Effector memory CD4-positive, alpha-beta T cell (primary cell): ENCODE measurements around the gene GLB1L.

Source experiments
- DNase-seq, 3 donors: peaks; one replicate each; pipeline ENCODE4 v3.0.0-alpha.2; 2020
- H3K27ac ChIP-seq: 2 replicates; pipeline ENCODE4 v1.7.0; 2013; ENCODE audit warnings: mild to moderate bottlenecking, low read length, moderate library complexity; ENCODE audit not compliant: insufficient read depth, poor library complexity, severe bottlenecking
- H3K27me3 ChIP-seq: replicated peaks from 2 replicates; pipeline ENCODE4 v1.7.0; 2013; ENCODE audit warnings: mild to moderate bottlenecking, low read length; ENCODE audit not compliant: insufficient read depth, control insufficient read depth, poor library complexity, severe bottlenecking
- H3K36me3 ChIP-seq: 2 replicates; pipeline ENCODE4 v1.7.0; 2013; ENCODE audit warnings: mild to moderate bottlenecking, low read length, moderate library complexity; ENCODE audit not compliant: control insufficient read depth, insufficient read depth
- H3K4me1 ChIP-seq: 2 replicates; pipeline ENCODE4 v1.7.0; 2013; ENCODE audit warnings: low read length, mild to moderate bottlenecking; ENCODE audit not compliant: control insufficient read depth, insufficient read depth, poor library complexity, severe bottlenecking
- H3K4me3 ChIP-seq: 2 replicates; pipeline ENCODE4 v1.7.0; 2013; ENCODE audit warnings: low read length, low read depth, mild to moderate bottlenecking; ENCODE audit not compliant: insufficient read depth, poor library complexity, severe bottlenecking
- H3K9me3 ChIP-seq: 2 replicates; pipeline ENCODE4 v1.7.0; 2013; ENCODE audit warnings: mild to moderate bottlenecking, low read length, moderate library complexity; ENCODE audit not compliant: control insufficient read depth

GLB1L gene

GRCh38 chr2:219216535-219216915 is 28.7 kb downstream of the GLB1L start:
- no peak for DNase-seq
- Histone ChIP-seq H3K27me3 (no peaks in the 10 kb centered on the region), H3K4me3 (no peak overlapping the region), H3K36me3 (peaks cover 11% of the 10 kb centered on the region), H3K4me1 (peaks cover 17% of the 10 kb centered on the region), H3K9me3 (no peaks in the 10 kb centered on the region), H3K27ac (no peak overlapping the region)

GRCh38 chr2:219215871-219216534 is 29.2 kb downstream of the GLB1L start:
- no peaks in the 10 kb centered on the region for H3K27me3 ChIP-seq
- H3K27ac ChIP-seq = no peak overlapping the region
- no peaks in the 10 kb centered on the region for H3K9me3 ChIP-seq
- peaks cover 7% of the 10 kb centered on the region for H3K36me3 ChIP-seq
- no peak overlapping the region for H3K4me3 ChIP-seq
- peaks cover 22% of the 10 kb centered on the region for H3K4me1 ChIP-seq
- DNase-seq = no peak

- H3K27me3 ChIP-seq = no peaks in the 10 kb centered on the region
- no peaks in the 10 kb centered on the region for H3K9me3 ChIP-seq
- no peak for DNase-seq
- H3K27ac ChIP-seq = no peak overlapping the region
- H3K4me1 ChIP-seq = peaks cover 22% of the 10 kb centered on the region
- H3K36me3 ChIP-seq = peaks cover 4% of the 10 kb centered on the region
- H3K4me3 ChIP-seq = no peak overlapping the region
These were observed 30.5 kb downstream of the GLB1L start for GRCh38 chr2:219214786-219215185.

GRCh38 chr2:219214141-219214540 is 31.1 kb downstream of the GLB1L start:
- H3K36me3 ChIP-seq = peaks cover 4% of the 10 kb centered on the region
- H3K4me3 ChIP-seq = no peak overlapping the region
- no peak for DNase-seq
- no peak overlapping the region for H3K27ac ChIP-seq
- H3K27me3 ChIP-seq = no peaks in the 10 kb centered on the region
- no peaks in the 10 kb centered on the region for H3K9me3 ChIP-seq
- H3K4me1 ChIP-seq = peaks cover 18% of the 10 kb centered on the region

- Histone ChIP-seq H3K27ac (no peak overlapping the region), H3K4me1 (peaks cover 15% of the 10 kb centered on the region), H3K4me3 (no peak overlapping the region), H3K27me3 (no peaks in the 10 kb centered on the region), H3K36me3 (peaks cover 4% of the 10 kb centered on the region), H3K9me3 (no peaks in the 10 kb centered on the region)
- no peak for DNase-seq
These were observed 31.7 kb downstream of the GLB1L start for GRCh38 chr2:219213486-219214071.

- Histone ChIP-seq H3K27me3 (no peaks in the 10 kb centered on the region), H3K36me3 (peaks cover 4% of the 10 kb centered on the region), H3K4me1 (peaks cover 9% of the 10 kb centered on the region), H3K27ac (no peak overlapping the region), H3K9me3 (no peaks in the 10 kb centered on the region), H3K4me3 (no peak overlapping the region)
- DNase-seq = no peak
These were observed 32.2 kb downstream of the GLB1L start for GRCh38 chr2:219213026-219213415.

- H3K4me1 ChIP-seq = peaks cover 10% of the 10 kb centered on the region
- peaks cover 4% of the 10 kb centered on the region for H3K36me3 ChIP-seq
- H3K27ac ChIP-seq = peak overlapping the region; percentile 43
- no peak overlapping the region for H3K4me3 ChIP-seq
- no peak for DNase-seq
- H3K9me3 ChIP-seq = no peaks in the 10 kb centered on the region
- no peaks in the 10 kb centered on the region for H3K27me3 ChIP-seq
These were observed 34.3 kb downstream of the GLB1L start for GRCh38 chr2:219210886-219211362.

GRCh38 chr2:219210196-219210885 is 34.9 kb downstream of the GLB1L start:
- Histone ChIP-seq H3K27me3 (no peaks in the 10 kb centered on the region), H3K9me3 (no peaks in the 10 kb centered on the region), H3K4me3 (no peak overlapping the region), H3K27ac (no peak overlapping the region), H3K36me3 (peaks cover 4% of the 10 kb centered on the region), H3K4me1 (peaks cover 10% of the 10 kb centered on the region)
- no peak for DNase-seq

- Histone ChIP-seq H3K4me1 (peaks cover 10% of the 10 kb centered on the region), H3K27me3 (no peaks in the 10 kb centered on the region), H3K36me3 (no peaks in the 10 kb centered on the region), H3K4me3 (no peak overlapping the region), H3K9me3 (no peaks in the 10 kb centered on the region), H3K27ac (peak overlapping the region; percentile 8)
- DNase-seq = no peak
These were observed 35.7 kb downstream of the GLB1L start for GRCh38 chr2:219209236-219210195.
